T-cell (primary cell): ENCODE measurements around the gene TUBGCP3. TPM values are rescaled to one million over a fixed set of nuclear protein-coding genes. Genes with fewer than 3 reads are reported as not detected.

Source experiments
- ATAC-seq, 4 experiments: fragments of 200-7000 bp in 3 of 4; fragments of 150-1000 bp in 1 of 4; cut with Tn5 transposase; replicated peaks in 1 of 4; 1 replicate in 3 of 4; 2 replicates in 1 of 4; pipeline ENCODE4 v1.10.0; 2021; ENCODE audit warnings: moderate library complexity in 3 of 4, mild to moderate bottlenecking in 2 of 4, moderate number of reproducible peaks in 1 of 4
- CTCF ChIA-PET, 2 donors: fragments of 300-600 bp; sonication (Branson Sonifier 250); formaldehyde crosslinking; loops; one replicate each; lab custom pipeline; 2022; ENCODE audit warnings: antibody characterized with exemption in 2 of 2; lab: Charles Lee
- POLR2A ChIA-PET, 2 donors: fragments of 300-600 bp; sonication (Branson Sonifier 250); formaldehyde crosslinking; loops; one replicate each; lab custom pipeline; 2022; ENCODE audit warnings: antibody characterized with exemption in 2 of 2; lab: Charles Lee
- DNase-seq, 35 experiments: peaks; one replicate each; pipeline versions ENCODE4 v3.0.0 to v3.0.0-alpha.2; 2013 to 2023
- H3K27ac ChIP-seq: one replicate; pipeline ENCODE4 v1.5.1; 2013; ENCODE audit warnings: low read length
- H3K27me3 ChIP-seq, 2 experiments: replicated peaks in 1 of 2; 1 replicate in 1 of 2; 2 replicates in 1 of 2; pipeline versions ENCODE4 v1.6.1 to v1.7.0; 2013; ENCODE audit warnings: low read length in 1 of 2, mixed read lengths in 1 of 2; ENCODE audit not compliant: control insufficient read depth in 2 of 2, insufficient read depth in 2 of 2; ENCODE audit errors: extremely low read depth in 1 of 2
- H3K36me3 ChIP-seq, 2 donors: 1 replicate in 1 of 2; 2 replicates in 1 of 2; pipeline versions ENCODE4 v1.6.1 to v1.7.0; 2013; ENCODE audit warnings: low read length in 1 of 2; ENCODE audit not compliant: control insufficient read depth in 2 of 2, insufficient read depth in 1 of 2; ENCODE audit errors: extremely low read depth in 1 of 2
- H3K4me1 ChIP-seq, 2 experiments: 1 replicate in 1 of 2; 2 replicates in 1 of 2; pipeline versions ENCODE4 v1.6.1 to v1.7.0; 2013; ENCODE audit warnings: low read length in 2 of 2, mixed read lengths in 1 of 2; ENCODE audit not compliant: insufficient read depth in 2 of 2, control insufficient read depth in 1 of 2; ENCODE audit errors: extremely low read depth in 1 of 2
- H3K4me3 ChIP-seq, 2 donors: 1 replicate in 1 of 2; 2 replicates in 1 of 2; pipeline versions ENCODE4 v1.5.1 to v1.7.0; 2013; ENCODE audit warnings: mild to moderate bottlenecking in 2 of 2, low read length in 1 of 2, moderate library complexity in 1 of 2; ENCODE audit not compliant: control insufficient read depth in 1 of 2; ENCODE audit errors: extremely low read depth in 1 of 2
- H3K9me3 ChIP-seq: 2 replicates; pipeline ENCODE4 v1.7.0; 2013
- H3K27ac Mint-ChIP-seq, 2 donors: one replicate each; pipeline ENCODE4 v1.8.0; 2020 to 2021; ENCODE audit warnings: mild to moderate bottlenecking in 2 of 2, mixed read lengths in 2 of 2
- H3K27me3 Mint-ChIP-seq, 2 donors: one replicate each; pipeline ENCODE4 v1.8.0; 2021 to 2022; ENCODE audit warnings: mixed read lengths in 2 of 2
- H3K36me3 Mint-ChIP-seq: one replicate; pipeline ENCODE4 v1.8.0; 2021; ENCODE audit warnings: mixed read lengths
- H3K4me1 Mint-ChIP-seq, 3 donors: one replicate each; pipeline ENCODE4 v1.8.0; 2020 to 2022; ENCODE audit warnings: mixed read lengths in 3 of 3, mild to moderate bottlenecking in 1 of 3
- H3K4me3 Mint-ChIP-seq, 3 donors: one replicate each; pipeline ENCODE4 v1.8.0; 2020 to 2022; ENCODE audit warnings: mild to moderate bottlenecking in 3 of 3, mixed read lengths in 3 of 3, moderate library complexity in 3 of 3
- H3K9me3 Mint-ChIP-seq, 3 donors: one replicate each; pipeline ENCODE4 v1.8.0; 2020 to 2022; ENCODE audit warnings: mixed read lengths in 3 of 3
- WGBS: methylation state at CpG from one replicate; pipeline ENCODE4 v1.1.5; 2013; ENCODE audit warnings: missing lambda C conversion rate; ENCODE audit not compliant: insufficient coverage; 5-methylcytosine and 5-hydroxymethylcytosine counted together
- total RNA-seq, 35 experiments: library from RNA in 6 of 35; stranded (reverse) in 6 of 35; fragments of 120-200 nt in 1 of 35; gene quantifications; one replicate each; pipeline versions ENCODE4 v1.2.1 to v1.2.4 and lab custom pipeline; 2013 to 2026

TUBGCP3 gene
- total RNA-seq, 5 donors from 2014 or later (not counting 1 experiment from before 2014, with no cell fraction given): 36.2 to 47.2 (median 44.7) TPM

DNA sequence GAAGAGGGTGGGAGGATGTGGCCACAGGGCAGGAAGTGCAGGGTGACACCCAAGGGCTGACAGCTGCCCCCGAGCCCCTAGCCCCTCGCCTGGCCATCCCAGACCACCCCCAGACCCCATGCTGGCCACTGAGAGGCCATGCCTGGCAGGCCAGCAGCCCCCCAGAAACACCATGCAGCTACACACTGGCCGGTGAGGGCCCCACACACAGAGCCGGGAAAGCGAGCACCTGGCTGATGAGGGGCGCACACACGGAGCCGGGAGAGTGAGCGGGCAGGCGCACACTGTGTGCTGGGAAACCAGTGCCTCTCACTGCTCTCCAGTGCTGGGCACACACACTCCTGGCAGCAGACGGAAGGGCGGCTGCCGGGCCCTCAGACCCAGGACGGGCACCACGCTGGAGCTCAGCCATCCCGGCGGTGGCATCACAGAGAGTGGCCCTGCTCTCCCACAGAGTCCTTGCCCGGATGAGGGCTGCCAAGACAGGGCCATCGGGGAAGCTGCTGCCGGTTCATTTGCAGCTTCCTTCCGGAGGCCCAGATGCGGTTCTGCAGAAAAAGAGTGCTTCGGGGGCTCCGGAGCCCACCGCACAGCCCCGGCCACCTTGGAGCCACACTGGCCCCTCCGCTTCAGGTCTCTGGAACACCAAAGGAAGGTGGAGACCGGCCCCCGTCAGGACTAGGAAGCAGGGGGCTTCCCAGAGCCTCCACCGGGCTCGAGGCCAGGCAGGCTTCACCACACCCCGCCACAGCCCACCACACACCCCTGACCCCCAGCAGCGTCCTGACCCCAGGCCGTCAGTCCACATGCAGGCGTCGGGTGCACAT lies 135.4 kb downstream of the TUBGCP3 start:
- H3K27ac Mint-ChIP-seq: no peak overlapping the region
- peaks cover 0 to 15% of the 10 kb centered on the region in 2 experiments for H3K27me3 ChIP-seq
- no peaks in the 10 kb centered on the region for H3K4me1 ChIP-seq
- peaks cover 3% of the 10 kb centered on the region in 2 donors for H3K27me3 Mint-ChIP-seq
- DNase-seq: no peak
- H3K4me1 Mint-ChIP-seq: no peaks in the 10 kb centered on the region
- H3K36me3 Mint-ChIP-seq: no peaks in the 10 kb centered on the region
- WGBS: 80% methylated on average over 28 of the region's 36 CpGs
- no peak overlapping the region for H3K27ac ChIP-seq
- ATAC-seq: no peak
- H3K4me3 Mint-ChIP-seq: no peak overlapping the region
- no peaks in the 10 kb centered on the region for H3K9me3 Mint-ChIP-seq
- H3K36me3 ChIP-seq: no peaks in the 10 kb centered on the region
- H3K4me3 ChIP-seq: no peak overlapping the region
- CTCF ChIA-PET: no interaction called here
- POLR2A ChIA-PET: no interaction called here
- H3K9me3 ChIP-seq: no peaks in the 10 kb centered on the region

DNA sequence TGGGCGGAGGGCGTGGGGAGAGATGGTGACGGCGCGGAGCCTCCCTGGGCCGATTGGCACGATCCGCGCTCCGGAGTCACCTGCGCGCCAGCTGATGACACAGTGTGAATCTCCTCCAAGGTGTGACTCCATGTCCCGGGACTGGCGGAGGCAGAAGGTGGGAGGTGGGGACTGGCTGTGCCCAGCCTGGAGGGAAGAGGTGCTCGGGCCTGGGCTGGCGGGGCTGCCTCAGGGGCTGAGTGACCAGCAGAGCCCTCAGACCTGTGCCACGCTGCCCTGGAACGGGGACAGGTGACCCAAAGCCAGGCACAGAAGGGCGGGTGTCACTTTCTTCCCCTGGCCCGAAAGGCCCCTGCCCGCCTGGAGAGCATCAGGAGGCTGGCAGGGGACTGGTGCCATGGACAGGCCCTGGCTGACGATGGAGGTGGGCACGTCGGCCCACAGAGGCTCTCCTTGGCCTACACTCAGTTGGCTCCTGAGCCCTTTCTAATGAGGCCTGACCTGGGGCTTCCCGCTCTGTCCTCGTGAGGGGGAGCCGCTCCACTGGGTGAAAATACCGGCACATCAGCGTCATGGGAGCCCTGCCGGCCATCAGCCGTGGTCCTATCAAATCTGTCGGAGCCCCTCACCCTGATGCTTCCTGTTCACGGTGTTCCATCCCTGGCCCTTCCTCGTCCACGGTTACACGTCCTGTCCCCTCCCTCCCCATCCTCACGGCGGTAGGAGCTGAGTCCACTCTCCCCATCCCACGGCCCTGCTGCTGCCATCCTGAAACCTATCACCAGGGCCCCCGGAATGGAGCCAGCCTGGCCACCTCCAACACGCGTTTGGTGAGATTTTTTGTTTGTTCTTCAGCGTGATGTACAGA lies 136.2 kb downstream of the TUBGCP3 start:
- no peaks in the 10 kb centered on the region for H3K4me1 Mint-ChIP-seq
- H3K4me3 Mint-ChIP-seq: no peak overlapping the region
- H3K9me3 ChIP-seq: no peaks in the 10 kb centered on the region
- peaks cover 0 to 19% of the 10 kb centered on the region in 2 experiments for H3K27me3 ChIP-seq
- ChIA-PET POLR2A (no interaction called here), CTCF (no interaction called here)
- H3K27ac ChIP-seq: no peak overlapping the region
- ATAC-seq (no peak), DNase-seq (no peak)
- no peaks in the 10 kb centered on the region for H3K36me3 ChIP-seq
- 76% methylated on average over 32 of the region's 43 CpGs for WGBS
- H3K36me3 Mint-ChIP-seq: no peaks in the 10 kb centered on the region
- H3K4me1 ChIP-seq: no peaks in the 10 kb centered on the region
- no peak overlapping the region for H3K27ac Mint-ChIP-seq
- H3K27me3 Mint-ChIP-seq: peaks cover 8 to 9% of the 10 kb centered on the region in 2 donors
- H3K4me3 ChIP-seq: no peak overlapping the region
- no peaks in the 10 kb centered on the region for H3K9me3 Mint-ChIP-seq

DNA sequence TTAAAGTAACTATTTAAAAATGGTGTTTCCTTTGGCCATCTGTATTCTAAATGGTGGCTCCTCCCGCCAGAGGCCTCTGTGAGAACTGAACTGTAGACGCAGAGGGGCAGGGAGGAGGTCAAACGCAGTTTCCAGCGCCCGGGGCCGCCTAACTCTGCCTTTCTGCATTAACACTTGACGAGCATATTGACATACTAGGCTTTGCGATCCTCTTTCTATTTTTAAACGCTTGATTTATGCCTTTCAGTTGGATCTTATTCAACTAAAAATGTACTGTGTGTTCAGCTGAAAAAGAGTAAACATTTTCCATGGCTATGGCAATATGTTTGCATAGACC lies 137.1 kb downstream of the TUBGCP3 start:
- no peaks in the 10 kb centered on the region for H3K9me3 ChIP-seq
- Mint-ChIP-seq H3K4me3 (no peak overlapping the region), H3K9me3 (no peaks in the 10 kb centered on the region), H3K36me3 (no peaks in the 10 kb centered on the region), H3K27ac (no peak overlapping the region), H3K27me3 (peaks cover 8 to 9% of the 10 kb centered on the region in 2 donors), H3K4me1 (no peaks in the 10 kb centered on the region)
- H3K4me3 ChIP-seq: no peak overlapping the region
- ChIA-PET CTCF (no interaction called here), POLR2A (no interaction called here)
- no peaks in the 10 kb centered on the region for H3K4me1 ChIP-seq
- ATAC-seq (no peak), DNase-seq (no peak)
- WGBS: 78% methylated on average over 6 of the region's 9 CpGs
- no peak overlapping the region for H3K27ac ChIP-seq
- peaks cover 0 to 24% of the 10 kb centered on the region in 2 experiments for H3K27me3 ChIP-seq
- no peaks in the 10 kb centered on the region for H3K36me3 ChIP-seq

DNA sequence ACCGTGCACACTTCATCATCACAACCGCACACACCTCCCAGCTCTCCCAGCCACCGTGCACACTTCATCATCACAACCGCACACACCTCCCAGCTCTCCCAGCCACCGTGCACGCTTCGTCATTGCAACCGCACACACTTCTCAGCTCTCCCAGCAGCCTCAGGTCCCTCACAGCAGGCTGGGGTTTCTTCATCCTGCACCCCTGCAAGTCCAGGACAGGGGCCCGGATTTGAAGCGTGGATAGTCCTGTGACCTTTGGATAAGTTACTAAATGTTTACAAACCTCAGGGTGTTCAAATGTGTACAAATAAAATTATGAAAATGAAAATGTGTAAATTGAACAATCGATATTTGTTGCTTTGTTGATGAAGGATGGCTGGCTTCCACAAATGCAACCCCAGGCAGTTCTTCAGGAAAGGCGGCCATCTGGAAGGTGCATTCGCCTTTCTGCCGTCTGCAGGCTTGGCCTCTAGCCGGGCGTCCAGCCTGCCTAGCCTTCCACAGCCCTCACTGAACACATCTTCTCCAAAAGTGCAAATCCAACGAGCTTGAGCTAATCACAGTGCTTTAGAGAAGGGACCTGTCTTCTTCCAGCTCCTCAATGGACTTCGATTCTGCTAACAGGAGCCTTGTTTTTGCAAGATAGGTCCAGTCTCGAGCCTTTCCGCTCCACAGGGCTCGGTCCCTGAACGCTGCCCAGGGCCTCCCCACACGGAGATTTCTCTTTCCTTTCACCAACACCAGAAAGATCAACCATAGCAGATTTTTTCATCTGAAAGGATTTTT lies 137.6 kb downstream of the TUBGCP3 start:
- Histone ChIP-seq H3K27ac (no peak overlapping the region), H3K4me1 (no peaks in the 10 kb centered on the region), H3K9me3 (no peaks in the 10 kb centered on the region), H3K36me3 (no peaks in the 10 kb centered on the region), H3K4me3 (no peak overlapping the region), H3K27me3 (peaks cover 0 to 25% of the 10 kb centered on the region in 2 experiments)
- ChIA-PET CTCF (no interaction called here), POLR2A (no interaction called here)
- no peaks in the 10 kb centered on the region for H3K4me1 Mint-ChIP-seq
- H3K9me3 Mint-ChIP-seq: no peaks in the 10 kb centered on the region
- peaks cover 8 to 9% of the 10 kb centered on the region in 2 donors for H3K27me3 Mint-ChIP-seq
- no peak overlapping the region for H3K4me3 Mint-ChIP-seq
- no peak overlapping the region for H3K27ac Mint-ChIP-seq
- WGBS: 78% methylated on average over 15 of the region's 23 CpGs
- H3K36me3 Mint-ChIP-seq: no peaks in the 10 kb centered on the region
- ATAC-seq (no peak), DNase-seq (no peak)

- 54% methylated on average over 11 of the region's 16 CpGs for WGBS
- no peaks in the 10 kb centered on the region for H3K9me3 Mint-ChIP-seq
- peaks cover 0 to 29% of the 10 kb centered on the region in 2 experiments for H3K27me3 ChIP-seq
- H3K27ac Mint-ChIP-seq: no peak overlapping the region
- peaks cover 7 to 8% of the 10 kb centered on the region in 2 donors for H3K27me3 Mint-ChIP-seq
- ATAC-seq (no peak), DNase-seq (no peak)
- no peaks in the 10 kb centered on the region for H3K4me1 Mint-ChIP-seq
- ChIA-PET CTCF (no interaction called here), POLR2A (no interaction called here)
- H3K4me3 Mint-ChIP-seq: no peak overlapping the region
- no peak overlapping the region for H3K27ac ChIP-seq
- no peaks in the 10 kb centered on the region for H3K36me3 ChIP-seq
- no peak overlapping the region for H3K4me3 ChIP-seq
- no peaks in the 10 kb centered on the region for H3K9me3 ChIP-seq
- no peaks in the 10 kb centered on the region for H3K4me1 ChIP-seq
- H3K36me3 Mint-ChIP-seq: no peaks in the 10 kb centered on the region
Measured at GRCh38 chr13:112449545-112449930, 138.4 kb downstream of the TUBGCP3 start.
